ENCODE results near the gene CCDC57. TPM values are rescaled to one million over a fixed set of nuclear protein-coding genes. Genes with fewer than 3 reads are reported as not detected.
"Not testable (repeated sequence)": the region's sequence is repeated elsewhere in the genome, so short reads cannot be mapped to it uniquely, and the experiment has no call there.

CCDC57 gene
- total and polyA plus RNA-seq, 2 experiments from 2014 or later, result 10.6 to 15.3 TPM

GRCh38 chr17:82177761-82178498 is 34.7 kb downstream of the CCDC57 start:
- no peaks in the 10 kb centered on the region for H3F3A ChIP-seq (ENCODE audit: insufficient read depth)
- TF ChIP-seq EZH2 (IDR thresholded peaks at IDR 0.05; ENCODE audit: insufficient read depth, poor library complexity, severe bottlenecking) (no peak), EZH2phosphoT487 (IDR thresholded peaks at IDR 0.05; ENCODE audit: insufficient read depth, low read depth) (no peak)
- no peak overlapping the region for H3K27ac ChIP-seq
- H4K20me1 ChIP-seq (ENCODE audit: insufficient read depth), result no peaks in the 10 kb centered on the region
- no peak overlapping the region for H2AFZ ChIP-seq
- H3K4me3 ChIP-seq, result no peak overlapping the region
- no peaks in the 10 kb centered on the region for H3K79me2 ChIP-seq (ENCODE audit: insufficient read depth)
- 92 to 95% methylated on average over 13 of the region's 13 CpGs for WGBS, 2 experiments (ENCODE audit: low coverage in 1 of 2, low lambda C conversion rate in 2 of 2, missing lambda C conversion rate in 2 of 2)
- DNase-seq, result no peak
- no peaks in the 10 kb centered on the region for H3K27me3 ChIP-seq (replicated peaks; ENCODE audit: insufficient read depth)
- H3K36me3 ChIP-seq (ENCODE audit: low read depth), result no peaks in the 10 kb centered on the region
- H3K9ac ChIP-seq, result no peak overlapping the region
- H3K4me1 ChIP-seq (ENCODE audit: insufficient read depth), result no peaks in the 10 kb centered on the region
- H3K4me2 ChIP-seq (ENCODE audit: unreplicated experiment), result no peak overlapping the region
- no peaks in the 10 kb centered on the region for H3K9me2 ChIP-seq (ENCODE audit: insufficient read depth)
- H3K9me3 ChIP-seq (ENCODE audit: low read depth), result no peaks in the 10 kb centered on the region
- in situ Hi-C loops (cut with MboI), result no loop called here

GRCh38 chr17:82177276-82177675 is 35.4 kb downstream of the CCDC57 start:
- Histone ChIP-seq H3K36me3 (ENCODE audit: low read depth) (no peaks in the 10 kb centered on the region), H3F3A (ENCODE audit: insufficient read depth) (no peaks in the 10 kb centered on the region), H2AFZ (no peak overlapping the region), H3K9me2 (ENCODE audit: insufficient read depth) (no peaks in the 10 kb centered on the region), H3K4me3 (no peak overlapping the region), H3K9ac (no peak overlapping the region), H3K79me2 (ENCODE audit: insufficient read depth) (no peaks in the 10 kb centered on the region), H4K20me1 (ENCODE audit: insufficient read depth) (no peaks in the 10 kb centered on the region), H3K27me3 (replicated peaks; ENCODE audit: insufficient read depth) (no peaks in the 10 kb centered on the region), H3K4me1 (ENCODE audit: insufficient read depth) (no peaks in the 10 kb centered on the region), H3K4me2 (ENCODE audit: unreplicated experiment) (no peak overlapping the region), H3K9me3 (ENCODE audit: low read depth) (no peaks in the 10 kb centered on the region), H3K27ac (no peak overlapping the region)
- 94 to 98% methylated on average over 11 of the region's 11 CpGs for WGBS, 2 experiments (ENCODE audit: low coverage in 1 of 2, low lambda C conversion rate in 2 of 2, missing lambda C conversion rate in 2 of 2)
- DNase-seq, result no peak
- in situ Hi-C loops (cut with MboI), result no loop called here
- TF ChIP-seq EZH2phosphoT487 (IDR thresholded peaks at IDR 0.05; ENCODE audit: insufficient read depth, low read depth), result no peak
- TF ChIP-seq EZH2 (IDR thresholded peaks at IDR 0.05; ENCODE audit: insufficient read depth, poor library complexity, severe bottlenecking), result no peak

- H3F3A ChIP-seq (ENCODE audit: insufficient read depth), result no peaks in the 10 kb centered on the region
- no peak overlapping the region for H3K27ac ChIP-seq
- no peaks in the 10 kb centered on the region for H3K4me1 ChIP-seq (ENCODE audit: insufficient read depth)
- no peak overlapping the region for H3K9ac ChIP-seq
- TF ChIP-seq EZH2phosphoT487 (IDR thresholded peaks at IDR 0.05; ENCODE audit: insufficient read depth, low read depth) (no peak), EZH2 (IDR thresholded peaks at IDR 0.05; ENCODE audit: insufficient read depth, poor library complexity, severe bottlenecking) (no peak)
- 79 to 86% methylated on average over 4 of the region's 4 CpGs for WGBS, 2 experiments (ENCODE audit: low coverage in 1 of 2, low lambda C conversion rate in 2 of 2, missing lambda C conversion rate in 2 of 2)
- no peaks in the 10 kb centered on the region for H3K27me3 ChIP-seq (replicated peaks; ENCODE audit: insufficient read depth)
- in situ Hi-C loops (cut with MboI), result no loop called here
- no peak for DNase-seq
- no peak overlapping the region for H3K4me3 ChIP-seq
- no peak overlapping the region for H2AFZ ChIP-seq
- no peaks in the 10 kb centered on the region for H3K79me2 ChIP-seq (ENCODE audit: insufficient read depth)
- H3K9me2 ChIP-seq (ENCODE audit: insufficient read depth), result no peaks in the 10 kb centered on the region
- H3K36me3 ChIP-seq (ENCODE audit: low read depth), result no peaks in the 10 kb centered on the region
- no peak overlapping the region for H3K4me2 ChIP-seq (ENCODE audit: unreplicated experiment)
- H4K20me1 ChIP-seq (ENCODE audit: insufficient read depth), result no peaks in the 10 kb centered on the region
- no peaks in the 10 kb centered on the region for H3K9me3 ChIP-seq (ENCODE audit: low read depth)
These were observed 36.7 kb downstream of the CCDC57 start for GRCh38 chr17:82175951-82176350.

GRCh38 chr17:82175201-82175600 is 37.4 kb downstream of the CCDC57 start:
- no peak overlapping the region for H3K4me2 ChIP-seq (ENCODE audit: unreplicated experiment)
- TF ChIP-seq EZH2phosphoT487 (IDR thresholded peaks at IDR 0.05; ENCODE audit: insufficient read depth, low read depth), result no peak
- TF ChIP-seq EZH2 (IDR thresholded peaks at IDR 0.05; ENCODE audit: insufficient read depth, poor library complexity, severe bottlenecking), result no peak
- no peaks in the 10 kb centered on the region for H3F3A ChIP-seq (ENCODE audit: insufficient read depth)
- WGBS, 2 experiments (ENCODE audit: low coverage in 1 of 2, low lambda C conversion rate in 2 of 2, missing lambda C conversion rate in 2 of 2), result 92 to 95% methylated on average over 10 of the region's 10 CpGs
- no peaks in the 10 kb centered on the region for H3K79me2 ChIP-seq (ENCODE audit: insufficient read depth)
- H3K9me2 ChIP-seq (ENCODE audit: insufficient read depth), result no peaks in the 10 kb centered on the region
- no peak overlapping the region for H3K27ac ChIP-seq
- no peaks in the 10 kb centered on the region for H3K4me1 ChIP-seq (ENCODE audit: insufficient read depth)
- DNase-seq, result no peak
- H4K20me1 ChIP-seq (ENCODE audit: insufficient read depth), result no peaks in the 10 kb centered on the region
- no peak overlapping the region for H2AFZ ChIP-seq
- no peak overlapping the region for H3K4me3 ChIP-seq
- H3K27me3 ChIP-seq (replicated peaks; ENCODE audit: insufficient read depth), result no peaks in the 10 kb centered on the region
- in situ Hi-C loops (cut with MboI), result no loop called here
- H3K9me3 ChIP-seq (ENCODE audit: low read depth), result no peaks in the 10 kb centered on the region
- no peaks in the 10 kb centered on the region for H3K36me3 ChIP-seq (ENCODE audit: low read depth)
- no peak overlapping the region for H3K9ac ChIP-seq

GRCh38 chr17:82174042-82174857 is 38.4 kb downstream of the CCDC57 start:
- H3K9ac ChIP-seq; in situ Hi-C loops (cut with MboI): not testable (repeated sequence)
- WGBS, 2 experiments (ENCODE audit: low coverage in 1 of 2, low lambda C conversion rate in 2 of 2, missing lambda C conversion rate in 2 of 2), result 81 to 84% methylated on average over 17 of the region's 17 CpGs

More at GRCh38 chr17:82174042-82174857, 38.4 kb downstream of the CCDC57 start:
- not testable (repeated sequence) for H3K36me3 ChIP-seq (ENCODE audit: low read depth); H3K9me2 ChIP-seq (ENCODE audit: insufficient read depth); H4K20me1 ChIP-seq (ENCODE audit: insufficient read depth); H3K79me2 ChIP-seq (ENCODE audit: insufficient read depth); H3F3A ChIP-seq (ENCODE audit: insufficient read depth); H3K4me2 ChIP-seq (ENCODE audit: unreplicated experiment); H2AFZ ChIP-seq; H3K27ac ChIP-seq; H3K27me3 ChIP-seq (replicated peaks; ENCODE audit: insufficient read depth); H3K4me3 ChIP-seq; DNase-seq; H3K4me1 ChIP-seq (ENCODE audit: insufficient read depth); H3K9me3 ChIP-seq (ENCODE audit: low read depth)
